HG03045 (cell line): ENCODE results near the gene MITD1.
"Not testable (repeated sequence)": the region's sequence is repeated elsewhere in the genome, so short reads cannot be mapped to it uniquely, and the experiment has no call there.

ENCODE experiments used
- ATAC-seq: cut with Tn5 transposase; IDR thresholded peaks from one replicate; pipeline ENCODE4 v1.9.1; 2021; ENCODE audit warnings: mild to moderate bottlenecking, moderate library complexity; ENCODE audit not compliant: unreplicated experiment

Gene MITD1

DNA sequence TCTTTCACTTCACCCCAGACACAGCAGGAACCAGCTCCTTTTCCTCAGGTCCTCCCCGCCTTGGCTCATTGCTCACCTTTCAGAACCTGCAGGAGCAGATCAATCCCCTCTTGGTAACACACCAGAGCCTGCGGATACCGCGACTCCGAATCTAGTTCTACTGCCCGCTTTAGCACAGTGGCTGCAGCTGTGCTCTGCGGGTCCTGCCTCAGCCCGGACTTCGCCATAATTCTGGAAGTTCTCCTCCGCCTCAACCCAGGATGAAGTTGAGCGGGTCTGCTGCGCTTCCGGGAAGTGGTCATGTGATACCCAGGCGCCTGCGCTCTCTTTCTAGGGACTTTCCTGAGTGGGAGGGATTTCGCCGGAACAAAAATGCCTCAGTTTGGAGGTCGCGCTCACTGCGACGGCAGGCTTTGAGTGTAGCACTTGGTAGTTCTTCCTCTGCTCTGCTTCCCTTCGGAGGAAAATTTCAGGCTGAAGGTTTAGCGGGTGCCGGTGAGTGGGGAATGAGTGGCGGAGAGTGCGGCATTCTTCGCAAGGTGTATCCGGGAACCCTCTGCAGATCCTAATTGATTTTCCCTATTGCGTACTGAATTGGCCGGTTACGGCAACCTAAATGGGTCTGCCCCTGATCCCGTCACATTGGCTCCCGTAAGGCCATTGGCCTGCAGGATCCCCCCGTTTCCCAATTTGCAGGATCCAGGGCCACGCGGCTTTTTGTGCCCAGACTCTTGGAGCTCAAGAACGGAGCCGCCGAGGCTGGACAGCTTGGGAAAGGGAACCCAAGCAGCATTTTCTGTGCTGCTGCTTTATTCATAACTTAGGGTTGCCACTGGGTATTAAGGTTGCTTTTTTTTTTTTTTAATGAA, at the start of gene MITD1, which contains the start of gene MRPL30:
TSS of gene MITD1 (minus strand) at position 304 of the 869 bp plus-strand sequence. CDS start at position 227, 77 bp downstream.
TSS of gene MRPL30 (plus strand) at position 430 of the 869 bp plus-strand sequence. CDS start 5,020 bp downstream, outside the sequence.
- ATAC-seq: peak; percentile 90

GRCh38 chr2:99217929-99218501, 37.2 kb upstream of the MITD1 start:
- no peak for ATAC-seq

- no peak for ATAC-seq
Measured at GRCh38 chr2:99216096-99216495, 35.2 kb upstream of the MITD1 start.

GRCh38 chr2:99205491-99205890, 24.6 kb upstream of the MITD1 start:
- no peak for ATAC-seq

DNA sequence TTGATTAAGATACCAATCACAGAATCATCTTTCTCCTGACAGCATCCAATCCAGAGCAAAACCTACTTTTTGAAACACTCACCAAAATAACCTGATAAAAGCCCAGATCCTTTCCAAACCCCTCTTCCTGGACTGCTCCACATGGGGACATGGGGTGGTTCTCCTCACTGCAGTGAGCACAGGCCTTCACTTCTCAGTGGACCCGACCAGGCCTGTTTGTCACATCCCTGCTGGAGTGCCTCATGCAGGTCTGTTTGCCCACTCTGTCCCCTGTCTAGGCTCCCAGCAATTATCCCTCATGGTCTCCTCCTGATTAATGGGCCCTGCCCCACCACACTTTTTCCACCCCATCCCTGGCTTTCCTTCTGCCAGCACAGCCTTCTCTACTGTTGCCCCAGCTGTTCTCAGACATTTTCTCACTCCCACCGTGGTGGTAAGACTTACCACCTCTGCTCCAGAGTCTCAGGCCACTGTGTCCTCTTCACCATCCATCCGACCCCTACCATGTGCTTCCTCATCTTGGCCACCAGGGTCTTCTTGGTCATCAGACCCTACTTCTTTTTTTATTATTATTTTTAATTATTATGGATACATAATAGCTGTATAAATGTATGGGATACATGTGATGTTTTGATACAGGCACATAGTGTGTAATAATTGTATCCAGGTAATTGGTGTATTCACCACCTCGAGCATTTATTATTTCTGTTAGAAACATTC, 21.3 kb upstream of the MITD1 start:
- no peak for ATAC-seq

GRCh38 chr2:99200076-99200800, 19.4 kb upstream of the MITD1 start:
- no peak for ATAC-seq

- ATAC-seq: no peak
Measured at GRCh38 chr2:99198103-99198841, 17.4 kb upstream of the MITD1 start.

DNA sequence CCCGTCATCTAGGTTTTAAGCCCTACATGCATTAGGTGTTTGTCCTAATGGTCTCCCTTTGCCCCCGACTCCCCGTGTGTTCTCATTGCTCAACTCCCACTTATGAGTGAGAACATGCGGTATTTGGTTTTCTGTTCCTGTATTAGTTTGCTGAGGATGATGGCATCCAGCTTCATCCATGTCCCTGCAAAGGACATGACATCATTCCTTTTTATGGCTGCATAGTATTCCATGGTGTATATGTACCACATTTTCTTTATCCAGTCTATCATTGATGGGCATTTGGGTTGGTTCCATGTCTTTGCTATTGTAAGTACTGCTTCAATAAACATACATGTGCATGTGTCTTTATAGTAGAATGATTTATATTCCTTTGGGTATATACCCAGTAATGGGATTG, 11.5 kb upstream of the MITD1 start:
- not testable (repeated sequence) for ATAC-seq

GRCh38 chr2:99190548-99190947, 9.7 kb upstream of the MITD1 start:
- ATAC-seq: no peak

GRCh38 chr2:99188357-99188756, 7.5 kb upstream of the MITD1 start:
- ATAC-seq: no peak

GRCh38 chr2:99187011-99187410, 6.2 kb upstream of the MITD1 start:
- no peak for ATAC-seq

GRCh38 chr2:99184811-99185210, 4.0 kb upstream of the MITD1 start:
- ATAC-seq: no peak

DNA sequence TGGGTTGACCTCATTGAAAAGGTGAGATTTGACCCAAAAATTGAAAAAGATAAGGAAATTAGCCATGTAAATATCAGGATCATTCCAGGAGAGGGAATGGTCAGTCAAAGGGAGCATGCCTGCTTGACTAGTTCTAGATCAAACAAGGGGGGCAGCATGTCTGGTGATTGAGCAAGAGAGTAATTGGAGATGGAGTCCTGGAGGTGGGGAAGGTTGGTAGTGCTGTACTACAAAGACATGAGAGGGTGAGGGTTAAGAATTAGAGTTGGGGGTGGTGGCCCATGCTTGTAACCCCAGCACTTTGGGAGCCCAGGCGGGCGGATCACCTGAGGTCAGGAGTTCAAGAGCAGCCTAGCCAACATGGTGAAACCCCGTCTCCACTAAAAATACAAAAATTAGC, 2.2 kb upstream of the MITD1 start:
- ATAC-seq: no peak

- no peak for ATAC-seq
Measured at GRCh38 chr2:99181624-99182000, 754 bp upstream of the MITD1 start.

DNA sequence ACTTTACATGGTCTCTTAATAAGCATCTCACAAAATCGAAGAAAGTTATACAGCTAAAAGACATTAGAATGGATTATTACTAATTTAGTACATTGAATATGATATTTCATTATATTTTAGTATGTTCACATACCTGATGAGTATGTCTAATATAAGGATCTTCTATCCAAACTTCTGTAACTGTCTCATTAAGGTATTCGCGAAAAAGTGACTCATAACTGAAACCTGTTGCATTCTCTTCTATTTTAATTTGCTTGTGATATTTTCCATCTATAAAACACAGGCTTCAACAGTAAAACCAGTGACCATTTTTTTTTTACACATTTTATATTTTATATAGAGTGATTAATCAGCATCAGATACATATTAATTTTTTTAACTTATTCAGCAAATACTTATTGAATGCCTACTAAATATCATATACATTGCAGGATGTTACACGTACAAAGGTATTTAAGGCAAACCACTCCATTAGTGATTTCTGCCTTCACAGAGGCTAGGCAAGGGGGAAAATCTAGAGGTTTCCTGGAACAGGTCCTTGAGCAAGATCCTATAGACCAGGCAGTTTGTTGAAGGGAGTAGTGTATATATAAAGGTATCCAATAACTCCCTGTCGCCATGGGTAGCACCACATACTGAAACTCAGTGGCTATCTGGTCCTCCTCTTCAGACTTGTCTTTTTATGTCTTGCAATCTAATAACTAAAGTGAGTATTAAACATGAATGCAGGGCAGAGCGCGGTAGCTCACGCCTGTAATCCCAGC, 9.3 kb downstream of the MITD1 start:
- ATAC-seq: no peak

- no peak for ATAC-seq
Measured at GRCh38 chr2:99169534-99169933, 11.3 kb downstream of the MITD1 start.

DNA sequence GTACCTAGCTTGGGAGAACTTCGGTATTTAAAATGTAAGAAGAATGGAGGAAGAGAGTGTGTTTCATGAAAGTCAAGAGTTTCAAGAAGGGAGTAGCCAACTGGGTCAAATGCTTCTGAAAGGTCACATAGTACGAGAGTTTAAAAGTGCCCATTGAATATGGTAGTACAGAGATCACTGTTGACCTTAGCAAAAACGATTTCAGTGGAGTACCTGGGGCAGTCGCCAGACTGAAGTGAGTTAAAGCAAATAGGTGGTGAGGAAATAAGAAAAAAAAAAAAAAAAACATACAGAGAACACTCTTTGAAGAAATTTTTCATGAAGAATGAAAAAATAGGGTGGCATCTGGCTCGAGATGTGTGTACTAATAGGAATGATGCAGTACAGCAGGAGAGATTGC, 14.6 kb downstream of the MITD1 start:
- ATAC-seq: no peak

- no peak for ATAC-seq
Measured at GRCh38 chr2:99159594-99159993, 21.3 kb downstream of the MITD1 start.

GRCh38 chr2:99158599-99158998, 22.3 kb downstream of the MITD1 start:
- no peak for ATAC-seq

DNA sequence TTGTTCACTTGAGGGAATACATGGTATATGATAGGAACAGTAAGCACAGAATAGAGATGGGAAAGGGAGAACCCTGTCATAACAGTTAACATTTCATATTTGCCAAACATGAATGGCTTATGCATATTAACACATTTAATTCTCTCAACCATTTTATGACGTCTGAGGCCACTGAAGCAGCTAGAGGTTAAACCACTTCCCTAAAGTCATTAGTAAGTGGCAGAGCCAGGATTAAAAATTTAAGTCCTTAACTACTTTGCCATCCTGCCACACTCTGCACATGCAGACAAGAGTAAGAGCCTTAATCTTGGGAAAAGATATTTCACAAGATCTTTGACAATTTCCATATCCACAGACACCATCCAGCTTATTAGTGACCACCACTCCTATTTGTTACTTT, 24.0 kb downstream of the MITD1 start:
- ATAC-seq: no peak
